GM12873 (cell line): ENCODE results near the gene YIPF1.

Source experiments
- TF ChIP-seq, protein P1 (sequence below): IDR thresholded peaks from 2 replicates; pipeline ENCODE4 v1.5.1; 2012; ENCODE audit warnings: low read depth, mild to moderate bottlenecking, moderate library complexity, low read length, control low read depth; ENCODE audit not compliant: insufficient read depth; ENCODE audit errors: missing control alignments

YIPF1 gene

GRCh38 chr1:53893999-53894636 lies 4.5 kb upstream of the YIPF1 start, which contains the start of gene DIO1:
TSS of gene DIO1 (plus strand) at chr1:53894187. CDS start at chr1:53894211, 24 bp downstream.
- TF ChIP-seq, protein P1, sequence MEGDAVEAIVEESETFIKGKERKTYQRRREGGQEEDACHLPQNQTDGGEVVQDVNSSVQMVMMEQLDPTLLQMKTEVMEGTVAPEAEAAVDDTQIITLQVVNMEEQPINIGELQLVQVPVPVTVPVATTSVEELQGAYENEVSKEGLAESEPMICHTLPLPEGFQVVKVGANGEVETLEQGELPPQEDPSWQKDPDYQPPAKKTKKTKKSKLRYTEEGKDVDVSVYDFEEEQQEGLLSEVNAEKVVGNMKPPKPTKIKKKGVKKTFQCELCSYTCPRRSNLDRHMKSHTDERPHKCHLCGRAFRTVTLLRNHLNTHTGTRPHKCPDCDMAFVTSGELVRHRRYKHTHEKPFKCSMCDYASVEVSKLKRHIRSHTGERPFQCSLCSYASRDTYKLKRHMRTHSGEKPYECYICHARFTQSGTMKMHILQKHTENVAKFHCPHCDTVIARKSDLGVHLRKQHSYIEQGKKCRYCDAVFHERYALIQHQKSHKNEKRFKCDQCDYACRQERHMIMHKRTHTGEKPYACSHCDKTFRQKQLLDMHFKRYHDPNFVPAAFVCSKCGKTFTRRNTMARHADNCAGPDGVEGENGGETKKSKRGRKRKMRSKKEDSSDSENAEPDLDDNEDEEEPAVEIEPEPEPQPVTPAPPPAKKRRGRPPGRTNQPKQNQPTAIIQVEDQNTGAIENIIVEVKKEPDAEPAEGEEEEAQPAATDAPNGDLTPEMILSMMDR: no peak

- TF ChIP-seq, protein P1: no peak
Observed at GRCh38 chr1:53892911-53893310, 3.3 kb upstream of the YIPF1 start.

DNA sequence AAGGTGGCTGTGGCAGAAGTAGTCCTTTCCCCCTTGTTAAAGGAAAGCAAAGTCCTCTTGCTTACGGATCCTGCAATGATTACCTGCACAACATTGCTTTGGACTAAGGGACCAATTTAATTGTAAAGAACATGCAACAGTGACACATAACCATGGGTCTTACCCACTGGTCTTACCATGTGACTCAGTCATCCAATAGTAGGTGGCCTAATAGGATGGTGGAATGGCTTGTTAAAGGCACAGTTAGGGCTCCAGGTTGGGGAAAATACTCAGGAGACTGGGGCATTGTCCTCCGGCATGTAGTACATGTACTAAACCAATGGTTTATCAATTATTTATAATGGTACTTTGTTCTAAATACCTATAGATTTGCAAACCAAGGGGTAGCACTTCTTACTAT lies 2.1 kb upstream of the YIPF1 start:
- TF ChIP-seq, protein P1: no peak

DNA sequence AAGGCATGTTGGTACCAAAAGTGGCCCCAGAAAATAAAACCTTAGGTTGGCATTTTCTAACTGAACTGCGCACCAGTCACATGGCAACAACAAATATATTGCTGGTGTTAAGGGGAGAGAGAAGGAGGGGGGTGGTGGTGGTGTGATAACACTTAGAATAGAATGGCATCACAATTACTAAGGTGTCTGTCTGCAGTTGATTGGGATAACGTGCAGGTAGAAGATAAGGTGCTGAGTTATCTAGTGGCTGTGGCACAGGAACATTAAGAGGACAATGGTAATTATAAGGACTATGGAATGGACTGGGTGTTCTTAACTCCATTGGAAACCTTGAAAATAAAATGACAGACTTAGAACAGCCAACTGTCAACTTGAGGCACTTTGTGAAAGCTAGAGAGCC lies 1.4 kb upstream of the YIPF1 start:
- TF ChIP-seq, protein P1: no peak

DNA sequence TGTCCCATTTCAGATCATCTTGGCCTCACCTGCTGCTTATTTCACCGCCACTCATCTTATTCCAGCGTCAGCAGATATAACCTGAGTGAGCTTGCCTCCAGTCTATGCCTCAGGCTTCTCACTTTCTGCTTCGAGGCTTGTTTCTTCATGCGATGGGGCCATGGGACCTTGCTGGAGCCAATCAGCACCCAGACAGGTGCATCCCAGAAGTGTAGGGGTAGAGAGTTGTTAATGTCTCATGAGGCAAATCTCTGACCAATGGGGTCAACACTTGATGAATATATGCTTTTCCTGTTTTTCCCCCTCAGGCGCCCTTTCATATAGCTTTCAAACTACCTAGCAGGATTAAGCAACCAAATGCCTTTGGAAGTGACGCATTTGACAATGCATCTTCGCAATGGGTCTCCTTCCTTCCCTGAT lies 935 bp upstream of the YIPF1 start:
- TF ChIP-seq, protein P1: no peak

DNA sequence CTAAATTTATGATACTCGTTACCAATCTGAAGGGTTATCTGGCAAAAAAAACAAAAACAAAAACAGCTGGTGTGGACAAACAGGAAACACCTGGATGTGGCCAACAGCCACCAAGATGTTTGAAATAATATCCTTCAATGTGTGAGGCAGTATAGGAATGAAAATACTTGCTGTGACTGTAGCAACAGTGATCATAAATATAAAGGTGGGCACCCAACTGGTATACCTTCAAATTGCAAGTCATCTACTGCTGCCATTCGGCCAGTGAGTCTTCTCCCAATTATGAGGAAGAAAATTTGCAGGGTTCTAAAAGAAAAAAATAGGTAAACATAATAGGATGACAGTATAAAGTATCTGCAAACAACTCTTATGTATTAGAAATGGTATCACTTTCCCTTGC lies 916 bp downstream of the YIPF1 start:
- TF ChIP-seq, protein P1: no peak

DNA sequence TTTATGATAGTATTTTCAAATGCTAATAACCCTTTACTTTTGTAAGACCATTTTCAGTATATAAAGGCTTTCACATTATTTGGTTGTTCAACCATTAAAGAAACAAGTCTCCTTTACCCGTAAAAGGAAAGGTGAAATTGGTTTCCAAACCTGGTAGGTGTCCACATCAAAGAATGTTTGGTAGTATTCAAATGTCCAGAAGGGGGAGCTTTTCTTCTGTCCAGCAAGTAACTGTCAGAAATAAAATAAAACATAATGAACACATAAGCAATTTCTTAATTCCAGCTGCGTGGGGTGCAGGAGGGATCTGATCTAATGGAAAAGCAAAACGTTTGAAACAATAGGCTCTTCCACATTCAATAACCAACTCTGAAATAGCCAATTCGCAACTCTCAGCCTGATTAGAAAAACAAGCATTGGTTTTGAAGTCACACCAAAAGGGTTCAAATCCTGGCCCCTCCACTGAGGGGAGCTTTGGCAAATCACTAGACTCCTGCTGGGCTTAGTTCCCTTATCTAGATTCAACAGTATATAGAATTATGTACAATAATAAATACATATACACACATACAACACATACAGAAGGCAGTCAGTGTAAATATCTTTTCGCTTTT lies 11.0 kb downstream of the YIPF1 start:
- TF ChIP-seq, protein P1: peak; percentile 53
